Mononuclear cell (primary cell): ENCODE results near the gene PRDM15. TPM values are rescaled to one million over a fixed set of nuclear protein-coding genes. Genes with fewer than 3 reads are reported as not detected.
A peak's percentile ranks its signal among the peaks of the same experiment; 100 is the strongest.

Experiments used
- H3K27me3 ChIP-seq: 2 replicates; pipeline ENCODE4 v1.6.0; 2011; ENCODE audit warnings: low read length, control low read depth; ENCODE audit not compliant: insufficient read depth
- H3K4me1 ChIP-seq: 2 replicates; pipeline ENCODE4 v1.5.1; 2011; ENCODE audit warnings: mild to moderate bottlenecking, low read length, control low read depth; ENCODE audit not compliant: insufficient read depth
- H3K4me3 ChIP-seq: 2 replicates; pipeline ENCODE4 v1.5.1; 2011; ENCODE audit warnings: mild to moderate bottlenecking, low read length, moderate library complexity
- H3K9me3 ChIP-seq: 2 replicates; pipeline ENCODE4 v1.5.1; 2011; ENCODE audit warnings: low read depth, mild to moderate bottlenecking, control low read depth, low read length
- total RNA-seq: library from RNA; depleted of rRNA; stranded (reverse); fragments of >200 nt; gene quantifications from one replicate; pipeline ENCODE4 v1.2.3, GENCODE V29; 2012

The PRDM15 gene
- total RNA-seq, 1 donor: 8.1 TPM

DNA sequence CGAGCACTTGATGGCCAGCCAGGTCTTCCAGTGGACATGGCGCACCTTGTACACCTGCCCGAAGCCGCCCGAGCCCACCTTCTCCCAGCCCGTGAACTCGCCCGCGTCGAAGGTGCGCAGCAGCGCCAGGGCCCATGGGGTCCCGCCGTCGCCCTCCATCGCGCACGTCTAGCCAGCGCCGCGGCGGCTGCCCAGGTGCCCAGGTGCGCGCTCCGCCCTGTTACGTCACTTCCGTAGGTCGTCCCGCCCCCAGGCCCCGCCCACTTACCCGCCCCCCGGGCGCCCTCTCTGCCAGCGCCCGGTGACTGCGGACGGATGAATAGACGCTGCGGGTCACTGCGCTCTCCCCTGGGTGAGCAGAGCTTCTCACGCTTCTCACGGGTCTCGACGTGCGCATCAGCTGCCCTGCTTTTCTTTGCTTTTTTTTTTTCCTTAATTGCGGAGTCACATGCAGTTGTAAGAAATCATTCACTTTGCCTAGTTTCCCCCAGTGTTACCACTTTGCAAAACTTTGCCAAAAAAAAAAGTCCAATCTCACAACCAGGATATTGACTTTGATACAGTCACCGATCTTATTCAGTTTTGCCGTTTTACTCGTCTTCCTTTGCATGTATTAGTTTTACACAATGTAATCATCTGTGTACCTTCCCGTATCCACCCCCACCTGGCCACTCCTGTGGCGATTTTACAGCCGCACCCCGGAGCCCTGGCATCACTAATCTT lies 112.1 kb downstream of the PRDM15 start, which contains the start of gene RIPK4:
Gene RIPK4, minus strand, starts transcription at position 170 of the 723 bp plus-strand sequence. Its CDS starts 11 bp downstream, at position 159.
- Histone ChIP-seq H3K27me3 (peaks cover 83% of the 10 kb centered on the region), H3K4me1 (peaks cover 48% of the 10 kb centered on the region), H3K4me3 (no peak within 1 kb of the TSS), H3K9me3 (no peaks in the 10 kb centered on the region)

DNA sequence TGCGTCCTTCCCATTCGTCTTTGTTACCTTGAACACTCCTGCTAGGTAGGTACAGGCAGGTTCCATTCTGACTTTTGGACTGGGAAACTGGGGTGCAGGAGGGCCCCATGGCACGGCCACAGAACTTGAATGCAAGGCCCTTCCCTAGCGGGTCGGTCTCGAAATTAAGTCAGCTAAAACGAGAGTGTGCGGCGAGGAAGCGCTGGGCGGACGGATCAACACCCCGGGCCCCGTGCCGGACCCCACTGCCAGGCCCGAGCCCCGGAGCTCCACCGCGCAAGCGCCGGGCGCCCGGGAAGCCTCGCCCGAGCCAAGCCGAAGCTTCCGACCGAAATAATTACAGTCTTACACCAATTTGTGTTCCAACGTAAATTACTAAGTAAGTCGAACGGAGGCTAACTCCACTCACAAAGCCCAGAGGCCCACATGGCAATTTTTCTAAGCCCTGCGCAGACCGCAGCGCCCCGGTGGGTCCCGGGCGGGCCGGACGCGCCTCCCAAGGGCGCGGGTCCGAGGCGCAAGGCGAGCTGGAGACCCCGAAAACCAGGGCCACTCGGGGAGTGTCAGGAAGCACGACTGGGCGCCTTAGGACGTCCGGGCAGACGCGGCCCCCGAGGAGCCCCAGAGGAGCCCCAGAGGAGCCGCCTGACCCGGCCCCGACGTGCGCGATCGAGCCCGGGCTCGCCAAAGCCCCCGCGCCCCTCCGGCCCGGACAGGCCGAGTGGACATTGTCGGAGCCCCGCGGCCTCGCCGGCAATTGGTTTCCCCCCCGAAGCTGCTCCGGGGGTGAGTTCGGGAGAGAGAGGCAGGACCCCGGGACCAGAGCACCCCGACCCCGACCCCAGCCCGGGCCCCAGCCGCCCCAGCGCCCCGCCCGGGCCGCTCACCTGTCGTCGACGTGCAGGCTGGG lies 112.9 kb downstream of the PRDM15 start:
- H3K9me3 ChIP-seq: no peaks in the 10 kb centered on the region
- no peak overlapping the region for H3K4me3 ChIP-seq
- H3K4me1 ChIP-seq: peaks cover 56% of the 10 kb centered on the region
- peaks cover 85% of the 10 kb centered on the region for H3K27me3 ChIP-seq

DNA sequence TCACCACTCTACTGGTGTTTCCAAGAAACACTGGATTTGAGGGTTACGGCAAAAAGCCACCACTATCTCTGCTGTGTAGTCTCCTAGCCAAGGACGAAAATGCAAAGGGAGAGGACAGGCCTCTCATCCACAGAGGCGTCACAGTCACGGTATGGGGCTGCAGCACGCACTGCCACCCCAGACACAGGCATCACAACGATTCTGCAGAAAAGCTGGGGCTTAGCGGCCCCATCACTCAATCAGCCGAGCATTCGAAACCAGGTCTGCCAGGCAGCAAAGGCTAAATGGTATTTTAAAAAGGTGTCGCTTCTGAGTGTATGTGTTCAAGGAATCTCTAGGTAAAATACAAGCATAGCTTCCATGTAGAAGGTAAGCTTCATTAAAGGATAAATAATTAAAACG lies 113.7 kb downstream of the PRDM15 start:
- H3K9me3 ChIP-seq: no peaks in the 10 kb centered on the region
- H3K27me3 ChIP-seq: peaks cover 85% of the 10 kb centered on the region
- H3K4me1 ChIP-seq: peaks cover 64% of the 10 kb centered on the region
- no peak overlapping the region for H3K4me3 ChIP-seq

DNA sequence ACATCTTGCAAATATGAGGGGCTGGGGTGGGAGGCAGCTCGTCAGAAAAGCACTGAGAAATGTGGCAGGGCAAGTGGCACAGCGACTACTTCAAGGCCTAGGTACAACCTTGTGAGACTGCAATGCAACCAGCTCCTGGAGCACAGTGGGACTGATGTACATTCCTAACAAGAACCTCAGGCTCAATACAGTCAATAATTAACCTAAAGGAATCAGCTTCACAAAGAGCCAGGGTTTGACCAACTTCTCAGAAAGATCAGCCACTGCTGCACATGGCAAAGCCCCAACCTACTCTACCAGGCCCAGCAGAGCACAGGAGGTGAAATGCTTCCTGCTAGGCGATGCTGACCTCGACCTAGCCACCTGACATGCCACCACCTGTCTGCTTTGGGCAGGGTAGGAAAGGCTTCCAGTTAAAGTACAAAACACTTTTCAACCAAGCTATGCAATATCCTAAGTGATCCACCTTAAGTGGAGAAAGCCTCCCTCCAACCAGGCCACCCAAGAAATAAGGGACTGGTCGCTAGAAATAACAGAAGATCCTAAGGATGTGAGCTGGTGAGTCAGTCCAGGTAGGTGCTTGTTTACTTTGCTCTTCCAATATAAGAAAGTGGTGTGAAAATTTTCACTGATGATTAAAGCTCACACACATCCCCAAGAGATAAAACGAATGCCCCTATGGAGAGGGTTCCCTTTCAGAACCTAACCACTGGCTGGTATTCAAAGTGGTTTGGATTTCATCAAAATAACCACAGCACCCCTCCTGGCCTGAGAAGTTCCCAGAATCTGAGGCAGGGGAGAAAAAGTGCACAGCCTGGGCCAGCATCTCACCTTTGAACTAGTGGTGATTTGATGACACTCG lies 114.4 kb downstream of the PRDM15 start:
- Histone ChIP-seq H3K4me1 (peaks cover 71% of the 10 kb centered on the region), H3K4me3 (no peak overlapping the region), H3K9me3 (no peaks in the 10 kb centered on the region), H3K27me3 (peaks cover 80% of the 10 kb centered on the region)

DNA sequence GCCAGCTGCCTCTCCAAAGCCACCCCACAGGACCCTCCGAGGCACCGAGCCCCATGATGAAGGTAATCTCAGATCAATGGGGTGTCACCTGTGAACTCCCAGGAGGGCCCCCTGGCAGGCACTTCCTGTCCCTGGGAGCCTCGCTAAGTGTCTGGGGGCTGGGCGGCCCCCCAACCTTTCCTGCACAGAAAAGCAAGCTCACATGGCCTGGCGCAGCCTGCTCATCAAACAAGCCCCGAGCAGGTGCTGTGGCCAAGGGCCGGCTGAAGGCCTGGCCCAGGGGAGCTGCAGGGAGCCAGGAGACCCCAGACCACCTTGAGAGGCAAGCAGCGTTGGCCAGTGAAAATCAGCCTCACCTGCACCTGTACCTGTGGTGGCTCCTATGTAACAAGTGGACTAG lies 115.1 kb downstream of the PRDM15 start:
- Histone ChIP-seq H3K4me1 (peaks cover 70% of the 10 kb centered on the region), H3K9me3 (no peaks in the 10 kb centered on the region), H3K4me3 (no peak overlapping the region), H3K27me3 (peaks cover 73% of the 10 kb centered on the region)

DNA sequence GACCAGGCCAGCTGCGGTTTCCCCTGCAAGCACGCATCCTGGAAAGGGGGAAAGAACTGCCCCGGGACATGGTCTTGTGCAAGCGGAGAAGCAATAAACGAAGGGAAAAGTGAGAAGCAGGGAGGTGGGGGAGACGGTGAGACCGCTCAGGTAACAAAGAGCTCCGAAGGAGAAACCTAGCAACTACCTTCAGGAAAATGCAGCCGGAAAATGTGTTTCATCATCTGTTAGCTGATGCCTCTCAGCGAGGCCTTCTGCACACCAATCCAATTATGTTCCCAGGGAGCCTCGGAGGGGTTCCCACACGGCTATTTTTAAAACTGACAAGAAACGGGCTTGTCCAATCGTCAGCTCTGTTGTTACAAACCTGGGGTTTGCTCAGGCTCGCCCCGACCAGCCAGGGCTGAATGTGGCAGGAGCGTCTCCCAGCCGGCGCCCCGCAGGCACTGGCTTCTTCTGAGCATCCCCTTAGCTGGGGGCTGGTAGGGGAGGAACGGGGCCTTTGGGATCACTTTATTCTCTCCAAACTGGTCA lies 115.7 kb downstream of the PRDM15 start:
- Histone ChIP-seq H3K9me3 (no peaks in the 10 kb centered on the region), H3K27me3 (peaks cover 67% of the 10 kb centered on the region), H3K4me3 (no peak overlapping the region), H3K4me1 (peaks cover 65% of the 10 kb centered on the region)

DNA sequence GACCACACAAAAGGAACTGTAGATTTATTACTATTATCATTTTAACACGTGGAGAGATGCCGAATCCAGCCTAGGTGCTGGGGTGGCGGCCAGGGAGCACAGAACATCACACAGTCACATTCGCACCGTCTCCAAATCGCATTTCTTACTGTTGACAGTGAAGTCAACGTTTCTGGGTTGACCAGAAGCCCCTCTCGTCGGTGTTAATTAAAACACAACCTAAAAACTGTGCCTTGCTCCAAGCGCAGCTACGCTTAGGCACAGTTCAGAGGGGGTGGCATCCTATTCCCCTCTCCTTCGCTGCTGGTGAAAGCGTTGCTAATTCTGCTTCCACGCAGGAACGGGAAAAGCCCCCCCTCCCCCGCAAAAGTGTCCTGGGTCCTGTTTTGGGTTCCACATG lies 116.4 kb downstream of the PRDM15 start:
- Histone ChIP-seq H3K4me3 (no peak overlapping the region), H3K9me3 (no peaks in the 10 kb centered on the region), H3K27me3 (peaks cover 60% of the 10 kb centered on the region), H3K4me1 (peaks cover 58% of the 10 kb centered on the region)

DNA sequence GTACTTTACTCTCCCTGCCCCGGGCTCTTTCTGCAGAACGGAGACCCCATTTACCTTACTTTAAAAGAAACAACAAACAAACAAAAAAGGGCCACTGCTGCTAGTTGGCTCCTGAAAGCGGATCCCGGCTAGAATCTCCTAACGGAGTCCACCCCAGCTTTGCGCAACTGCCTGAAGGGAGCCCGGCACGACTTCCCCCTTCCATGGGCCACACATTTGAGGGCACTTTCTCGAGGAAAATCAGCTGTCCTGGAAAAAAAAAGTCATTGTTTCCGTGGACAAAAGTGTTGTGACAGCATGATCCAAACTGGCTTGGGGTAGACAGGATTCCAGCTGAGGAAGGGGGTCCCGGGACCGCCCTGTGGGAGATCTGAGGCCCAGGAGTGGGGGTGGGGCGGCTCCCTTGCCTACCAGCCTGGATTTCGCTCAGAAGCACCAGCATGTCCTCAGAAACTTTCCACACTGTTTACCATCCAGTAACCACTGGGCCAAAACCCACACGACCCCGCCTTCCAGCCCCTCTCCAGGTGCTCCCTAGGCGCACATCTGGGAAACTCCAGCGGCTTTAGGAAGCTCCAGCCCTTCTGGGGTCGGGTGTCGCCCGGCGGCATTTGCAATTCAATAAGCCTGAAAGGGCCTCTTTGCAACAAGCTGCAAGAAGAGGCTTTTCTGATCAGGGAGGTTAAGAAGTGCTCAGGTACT lies 117.1 kb downstream of the PRDM15 start:
- Histone ChIP-seq H3K4me1 (peaks cover 52% of the 10 kb centered on the region), H3K27me3 (peaks cover 54% of the 10 kb centered on the region), H3K9me3 (no peaks in the 10 kb centered on the region), H3K4me3 (no peak overlapping the region)

DNA sequence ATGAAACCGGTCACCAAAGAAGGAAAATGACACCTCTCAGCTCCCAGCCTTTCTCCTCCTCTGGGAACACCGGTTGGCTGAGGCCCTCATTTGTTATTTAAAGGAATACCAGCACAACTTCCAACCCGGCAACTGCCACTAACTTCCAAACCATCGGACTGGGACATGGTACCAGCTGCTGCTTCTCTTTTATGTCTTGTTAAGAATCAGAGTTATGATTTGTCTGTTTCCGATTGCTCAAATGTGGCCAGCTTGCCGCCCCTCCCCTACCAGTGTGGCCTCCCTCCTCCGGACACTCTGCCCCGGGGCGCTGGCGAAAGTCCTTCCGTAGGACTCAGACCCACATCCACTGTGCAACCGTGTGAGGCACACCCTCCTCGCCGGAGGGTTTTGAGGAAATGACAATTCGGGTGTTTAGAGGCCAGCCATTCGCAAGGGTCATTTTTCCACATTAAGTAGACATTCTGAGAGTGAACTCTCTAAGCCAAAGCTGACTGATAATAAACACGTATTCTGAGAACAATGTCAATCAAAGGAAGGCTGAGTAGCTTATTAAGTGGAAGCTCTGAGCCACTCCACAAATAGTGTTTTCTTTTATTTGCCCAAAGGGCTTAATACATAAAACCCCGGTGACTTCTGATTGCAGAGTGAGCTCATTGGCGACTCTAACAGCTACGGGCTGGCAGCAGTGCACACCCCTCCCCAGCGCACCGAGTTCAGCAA lies 117.8 kb downstream of the PRDM15 start:
- peaks cover 47% of the 10 kb centered on the region for H3K27me3 ChIP-seq
- H3K9me3 ChIP-seq: no peaks in the 10 kb centered on the region
- H3K4me1 ChIP-seq: peaks cover 45% of the 10 kb centered on the region
- peak overlapping the region; percentile 6 for H3K4me3 ChIP-seq

DNA sequence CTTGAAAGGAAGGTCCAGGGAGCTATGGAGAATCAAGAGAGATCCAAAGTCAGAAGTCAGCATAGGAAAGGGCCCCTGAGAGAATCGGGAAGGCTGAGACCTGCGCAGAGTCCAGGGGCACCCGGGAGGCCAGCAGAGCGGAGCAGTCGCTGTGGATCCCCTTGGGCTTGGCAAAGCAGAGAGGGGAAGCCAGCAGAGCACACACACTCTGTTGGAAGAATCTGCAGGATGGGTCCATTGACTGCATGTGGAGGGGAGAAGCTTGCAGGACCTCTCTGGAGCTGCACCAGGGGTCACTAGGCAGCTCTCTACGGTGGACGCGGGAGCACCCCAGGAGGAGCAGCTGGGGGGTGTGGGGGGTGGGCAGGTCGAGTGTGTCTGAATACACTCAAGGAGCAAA lies 118.7 kb downstream of the PRDM15 start:
- H3K9me3 ChIP-seq: no peaks in the 10 kb centered on the region
- H3K4me3 ChIP-seq: no peak overlapping the region
- H3K27me3 ChIP-seq: peaks cover 37% of the 10 kb centered on the region
- peaks cover 38% of the 10 kb centered on the region for H3K4me1 ChIP-seq

DNA sequence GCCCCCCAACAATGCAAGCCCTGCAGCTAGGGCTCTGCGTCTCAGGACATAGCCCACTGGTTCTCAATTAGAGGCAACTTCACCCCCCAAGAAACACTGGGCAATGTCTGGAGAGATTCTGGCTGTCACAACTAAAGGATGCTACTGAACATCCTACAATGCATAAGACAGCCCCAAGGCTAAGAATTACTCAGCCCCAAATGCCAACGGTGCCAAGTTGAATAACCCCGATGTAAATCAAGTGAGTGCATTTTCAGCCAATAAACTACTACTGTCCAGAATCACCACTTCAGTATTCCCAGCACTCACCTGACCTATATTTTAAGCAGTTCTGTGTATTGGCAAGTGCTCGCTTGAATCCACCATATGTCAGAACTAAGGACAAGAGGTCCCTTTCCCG lies 119.2 kb downstream of the PRDM15 start:
- Histone ChIP-seq H3K4me1 (peaks cover 38% of the 10 kb centered on the region), H3K9me3 (no peaks in the 10 kb centered on the region), H3K27me3 (peaks cover 32% of the 10 kb centered on the region), H3K4me3 (no peak overlapping the region)

DNA sequence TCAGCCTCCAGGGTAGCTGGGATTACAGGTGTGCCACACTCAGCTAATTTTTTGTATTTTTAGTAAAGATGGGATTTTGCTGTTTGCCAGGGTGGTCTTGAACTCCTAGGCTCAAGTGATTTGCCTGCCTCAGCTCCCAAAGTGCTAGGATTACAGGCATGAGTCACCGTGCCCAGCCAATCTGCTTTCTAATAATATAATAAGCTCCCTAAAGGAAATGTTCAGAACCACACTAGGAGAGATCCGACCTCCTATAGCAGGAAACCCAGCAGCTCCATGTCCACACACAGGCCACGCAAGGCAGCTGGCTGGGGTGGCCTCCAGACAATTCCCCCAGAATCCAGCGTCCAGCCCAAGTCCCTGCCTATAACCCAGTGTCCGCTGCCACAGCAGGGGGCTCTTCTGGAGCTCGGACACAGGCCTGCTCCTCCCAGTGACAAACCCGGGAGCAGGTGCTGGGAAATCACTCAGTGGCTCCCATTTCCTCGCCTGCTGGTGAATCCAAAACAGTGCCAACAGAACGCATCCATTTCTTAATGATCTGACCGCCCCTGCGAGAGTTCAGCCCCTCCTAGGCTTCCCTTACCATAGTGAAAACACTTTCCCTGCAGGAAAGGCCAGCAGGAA lies 119.8 kb downstream of the PRDM15 start:
- no peak overlapping the region for H3K4me3 ChIP-seq
- H3K27me3 ChIP-seq: peaks cover 26% of the 10 kb centered on the region
- H3K4me1 ChIP-seq: peaks cover 38% of the 10 kb centered on the region
- no peaks in the 10 kb centered on the region for H3K9me3 ChIP-seq

DNA sequence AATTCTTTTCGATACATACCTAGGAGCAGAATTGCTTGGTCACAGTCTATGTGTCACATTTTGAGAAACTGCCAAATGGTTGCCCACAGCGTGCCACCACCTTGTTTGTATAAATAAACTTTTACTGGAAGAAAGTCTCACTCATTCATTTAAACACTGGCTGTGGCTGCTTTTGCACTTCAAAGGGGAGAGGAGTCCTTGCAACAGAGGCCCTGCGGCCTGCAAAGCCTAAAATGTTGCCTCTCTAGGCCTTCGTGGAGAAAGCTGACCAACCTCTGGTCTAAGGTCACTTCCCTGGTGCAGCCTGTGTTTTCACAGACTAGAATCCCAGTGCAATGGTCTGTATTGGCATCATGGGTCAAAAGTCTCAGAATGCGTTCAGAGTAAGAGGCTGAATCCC lies 120.6 kb downstream of the PRDM15 start:
- Histone ChIP-seq H3K9me3 (no peaks in the 10 kb centered on the region), H3K4me1 (peaks cover 38% of the 10 kb centered on the region)

More for the DNA sequence above, 120.6 kb downstream of the PRDM15 start:
- H3K27me3 ChIP-seq: peaks cover 20% of the 10 kb centered on the region
- H3K4me3 ChIP-seq: no peak overlapping the region
